Esophagus squamous epithelium (tissue), 5 donors: ENCODE data around the gene CYP21A2. TPM values are rescaled to one million over a fixed set of nuclear protein-coding genes. Genes with fewer than 3 reads are reported as not detected.
"Not testable (repeated sequence)": the region's sequence is repeated elsewhere in the genome, so short reads cannot be mapped to it uniquely, and the experiment has no call there.

Source experiments
- DNase-seq: peaks from one replicate; lab custom pipeline; 2025; lab: John Stamatoyannopoulos, UW
- H3K27ac ChIP-seq, 4 donors: fragments of 200-600 bp; sonication (generic); one replicate each; pipeline ENCODE4 v1.5.1; 2016 to 2019; ENCODE audit warnings: mild to moderate bottlenecking in 1 of 4
- H3K27me3 ChIP-seq, 4 donors: fragments of 200-600 bp; sonication (generic); 1 replicate in 3 of 4; 2 replicates in 1 of 4; pipeline versions ENCODE4 v1.5.1 to v1.6.0; 2017 to 2021; ENCODE audit warnings: antibody characterized with exemption in 1 of 4
- H3K36me3 ChIP-seq, 3 donors: fragments of 200-600 bp; sonication (generic); one replicate each; pipeline ENCODE4 v1.5.1; 2016 to 2019
- H3K4me1 ChIP-seq, 3 donors: fragments of 200-600 bp; sonication (generic); one replicate each; pipeline ENCODE4 v1.5.1; 2017 to 2019
- H3K4me3 ChIP-seq, 4 donors: fragments of 200-600 bp; sonication (generic); 1 replicate in 3 of 4; 2 replicates in 1 of 4; pipeline ENCODE4 v1.5.1; 2016 to 2019; ENCODE audit warnings: mild to moderate bottlenecking in 2 of 4, moderate library complexity in 1 of 4
- H3K9me3 ChIP-seq, 3 donors: fragments of 200-600 bp; sonication (generic); one replicate each; pipeline ENCODE4 v1.5.1; 2016 to 2019
- WGBS, 2 donors: methylation state at CpG; one replicate each; pipeline ENCODE4 v1.1.5; 2018; 5-methylcytosine and 5-hydroxymethylcytosine counted together
- intact Hi-C: fragments of 100-400 bp; cut with DNase I; formaldehyde crosslinking; loops from one replicate; pipeline ENCODE4 v1.15.0; 2022
- total RNA-seq, 4 donors: library from RNA; depleted of rRNA; stranded (reverse); fragments of >200 nt; gene quantifications; one replicate each; pipeline ENCODE4 v1.1.0, GENCODE V29; 2016
- donor health status: DM: yes; HTN: yes; CAD: no.

The CYP21A2 gene
- under 1 TPM in 1 of 4 donors, not detected in 3; 0.22 TPM for total RNA-seq

- WGBS, 2 donors: 36 to 74% methylated on average over 4 to 7 of the region's 19 CpGs
- H3K27me3 ChIP-seq, H3K4me1 ChIP-seq, H3K9me3 ChIP-seq, H3K27ac ChIP-seq, H3K4me3 ChIP-seq, DNase-seq, intact Hi-C loops, H3K36me3 ChIP-seq: not testable (repeated sequence)
Measured at GRCh38 chr6:32037598-32038524, at the start of gene CYP21A2. Gene CYP21A2 (plus strand): TSS chr6:32038415. CDS start chr6:32038423, 8 bp downstream.

- H3K4me3 ChIP-seq, H3K4me1 ChIP-seq, H3K27ac ChIP-seq, H3K27me3 ChIP-seq, H3K36me3 ChIP-seq, DNase-seq, H3K9me3 ChIP-seq, intact Hi-C loops: not testable (repeated sequence)
- WGBS, 2 donors: no CpG with 5 or more reads among the region's 10 CpGs
Measured at GRCh38 chr6:31989363-31989762, 48.9 kb upstream of the CYP21A2 start.

- WGBS, 2 donors: no CpG with 5 or more reads among the region's 14 CpGs
- H3K27ac ChIP-seq, DNase-seq, H3K36me3 ChIP-seq, H3K4me3 ChIP-seq, H3K4me1 ChIP-seq, H3K9me3 ChIP-seq, intact Hi-C loops, H3K27me3 ChIP-seq: not testable (repeated sequence)
Measured at GRCh38 chr6:31994421-31994820, 43.8 kb upstream of the CYP21A2 start.

- H3K27ac ChIP-seq, H3K36me3 ChIP-seq, H3K9me3 ChIP-seq, H3K4me3 ChIP-seq, intact Hi-C loops, DNase-seq, H3K4me1 ChIP-seq, H3K27me3 ChIP-seq: not testable (repeated sequence)
- no CpG with 5 or more reads among the region's 6 CpGs for WGBS, 2 donors
Measured at GRCh38 chr6:31996385-31996784, 41.8 kb upstream of the CYP21A2 start.

GRCh38 chr6:32002546-32003268 lies 35.5 kb upstream of the CYP21A2 start:
- not testable (repeated sequence) for H3K4me1 ChIP-seq
- WGBS, 2 donors: no CpG with 5 or more reads among the region's 15 CpGs

GRCh38 chr6:32003301-32003700 lies 34.9 kb upstream of the CYP21A2 start:
- no CpG with 5 or more reads among the region's 7 CpGs for WGBS, 2 donors
- DNase-seq, H3K36me3 ChIP-seq, H3K9me3 ChIP-seq, H3K27ac ChIP-seq, H3K27me3 ChIP-seq, H3K4me3 ChIP-seq, intact Hi-C loops, H3K4me1 ChIP-seq: not testable (repeated sequence)

More at GRCh38 chr6:32002546-32003268, 35.5 kb upstream of the CYP21A2 start:
- intact Hi-C loops, H3K27me3 ChIP-seq, H3K27ac ChIP-seq, H3K4me3 ChIP-seq, DNase-seq, H3K36me3 ChIP-seq, H3K9me3 ChIP-seq: not testable (repeated sequence)

GRCh38 chr6:32004393-32004792 lies 33.8 kb upstream of the CYP21A2 start:
- intact Hi-C loops, H3K4me3 ChIP-seq, H3K9me3 ChIP-seq, H3K36me3 ChIP-seq, H3K27ac ChIP-seq, DNase-seq, H3K27me3 ChIP-seq, H3K4me1 ChIP-seq: not testable (repeated sequence)
- WGBS, 2 donors: 68% methylated on average over 3 of the region's 4 CpGs; no CpG with 5 or more reads in 1 of the 2 donors

GRCh38 chr6:32004864-32005537 lies 33.2 kb upstream of the CYP21A2 start:
- H3K9me3 ChIP-seq, H3K4me3 ChIP-seq, H3K27me3 ChIP-seq, H3K27ac ChIP-seq, H3K4me1 ChIP-seq, DNase-seq, intact Hi-C loops, H3K36me3 ChIP-seq: not testable (repeated sequence)
- WGBS, 2 donors: 57% methylated on average over 8 of the region's 13 CpGs; no CpG with 5 or more reads in 1 of the 2 donors

GRCh38 chr6:32005538-32005880 lies 32.7 kb upstream of the CYP21A2 start:
- H3K4me1 ChIP-seq, intact Hi-C loops, H3K36me3 ChIP-seq, H3K4me3 ChIP-seq, H3K27ac ChIP-seq, H3K9me3 ChIP-seq, DNase-seq, H3K27me3 ChIP-seq: not testable (repeated sequence)
- WGBS, 2 donors: 14% methylated on average over 1 of the region's 9 CpGs; no CpG with 5 or more reads in 1 of the 2 donors

- 80% methylated on average over 6 of the region's 8 CpGs; no CpG with 5 or more reads in 1 of the 2 donors for WGBS, 2 donors
- H3K4me3 ChIP-seq, H3K4me1 ChIP-seq, H3K9me3 ChIP-seq, H3K27ac ChIP-seq, H3K36me3 ChIP-seq, H3K27me3 ChIP-seq, DNase-seq, intact Hi-C loops: not testable (repeated sequence)
Measured at GRCh38 chr6:32005991-32006529, 32.2 kb upstream of the CYP21A2 start.

- H3K9me3 ChIP-seq, H3K27ac ChIP-seq, DNase-seq, intact Hi-C loops, H3K27me3 ChIP-seq, H3K36me3 ChIP-seq, H3K4me1 ChIP-seq, H3K4me3 ChIP-seq: not testable (repeated sequence)
- 81% methylated on average over 5 of the region's 12 CpGs; no CpG with 5 or more reads in 1 of the 2 donors for WGBS, 2 donors
Measured at GRCh38 chr6:32007086-32007485, 31.1 kb upstream of the CYP21A2 start.

- no CpG with 5 or more reads among the region's 24 CpGs for WGBS, 2 donors
- DNase-seq, H3K9me3 ChIP-seq, intact Hi-C loops, H3K36me3 ChIP-seq, H3K27ac ChIP-seq, H3K27me3 ChIP-seq, H3K4me3 ChIP-seq, H3K4me1 ChIP-seq: not testable (repeated sequence)
Measured at GRCh38 chr6:32008037-32008436, 30.2 kb upstream of the CYP21A2 start.
